ENCODE measurements around the gene B3GALT6.

DNA sequence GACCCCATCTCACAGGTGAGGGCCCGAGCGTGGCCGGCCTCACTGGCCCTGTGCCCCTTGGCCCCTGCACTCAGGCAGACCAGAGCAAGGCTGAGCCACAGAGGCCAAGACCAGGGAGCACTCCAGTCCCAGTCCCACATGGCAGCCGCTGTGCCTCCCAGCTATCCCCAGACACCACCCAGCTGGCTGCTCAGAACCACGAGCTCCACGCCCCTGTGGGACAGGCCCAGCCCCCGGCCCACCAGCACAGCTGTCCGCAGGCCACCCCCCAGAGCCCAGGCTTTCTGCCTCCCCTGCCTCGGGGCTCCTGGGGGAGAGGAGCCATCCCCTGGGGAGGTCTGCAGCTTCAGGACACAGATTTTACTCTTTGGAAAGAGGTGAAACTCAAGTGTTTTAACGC is 23.6 kb downstream of the B3GALT6 start:
- TF ChIP-seq CTCF (IDR thresholded peaks at IDR 0.05) (no peak), POLR2A (IDR thresholded peaks at IDR 0.05) (no peak)
